GM12891 (cell line): ENCODE results near the gene MYCN.

Experiments
- POLR2A ChIP-seq: IDR thresholded peaks from 2 replicates; pipeline ENCODE4 v1.6.1; 2011; ENCODE audit warnings: low read depth, low read length, control low read depth
- POLR2AphosphoS5 ChIP-seq: IDR thresholded peaks from 2 replicates; pipeline ENCODE4 v1.6.1; 2011; ENCODE audit warnings: low read depth, low read length, control low read depth
- SPI1 ChIP-seq: IDR thresholded peaks from 2 replicates; pipeline ENCODE4 v1.6.1; 2011; ENCODE audit warnings: low read depth, low read length, control low read depth

- TF ChIP-seq POLR2A, result no peak
- TF ChIP-seq POLR2AphosphoS5, result no peak
- TF ChIP-seq SPI1, result no peak
Measured at GRCh38 chr2:15909736-15910135, 30.6 kb upstream of the MYCN start.
